Stimulated activated CD4-positive, alpha-beta T cell treated with anti-CD3 and anti-CD28 coated beads, TNF-alpha, amount 100 ng/mL, for 24 hours (primary cell): ENCODE measurements around the gene MRM1.

ENCODE experiments used
- DNase-seq, 3 experiments: peaks; one replicate each; pipeline ENCODE4 v3.0.0-alpha.2; 2020; ENCODE audit warnings: low read depth in 3 of 3

MRM1 gene

GRCh38 chr17:36631022-36631421 lies 29.6 kb downstream of the MRM1 start:
- DNase-seq, result no peak

- no peak for DNase-seq
Observed at GRCh38 chr17:36632916-36633771, 31.8 kb downstream of the MRM1 start.

DNA sequence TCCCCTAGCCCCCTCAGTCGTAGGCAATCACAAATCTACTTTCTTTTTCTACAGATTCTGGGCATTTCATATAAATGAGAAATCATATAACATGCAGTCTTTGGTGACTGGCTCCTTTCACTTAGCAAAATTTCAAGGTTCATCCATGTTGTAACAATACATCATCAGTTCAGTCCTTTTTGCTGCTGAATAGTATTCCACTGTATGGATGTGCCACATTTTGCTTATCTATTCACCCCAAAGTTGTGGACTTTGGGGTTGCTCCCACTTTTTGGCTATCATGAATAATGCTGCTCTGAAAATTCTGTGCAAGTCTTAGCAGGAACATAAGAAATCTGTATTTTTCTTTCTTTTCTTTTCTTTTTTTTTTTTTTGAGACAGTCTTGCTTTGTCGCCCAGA lies 39.0 kb downstream of the MRM1 start:
- no peak for DNase-seq

- DNase-seq, result no peak
Observed at GRCh38 chr17:36640836-36641235, 39.5 kb downstream of the MRM1 start.

GRCh38 chr17:36641331-36641876 lies 40.0 kb downstream of the MRM1 start:
- DNase-seq, result no peak

- DNase-seq, result no peak
Observed at GRCh38 chr17:36641877-36642845, 40.8 kb downstream of the MRM1 start.

GRCh38 chr17:36643086-36643685 lies 41.8 kb downstream of the MRM1 start:
- DNase-seq, result no peak

DNA sequence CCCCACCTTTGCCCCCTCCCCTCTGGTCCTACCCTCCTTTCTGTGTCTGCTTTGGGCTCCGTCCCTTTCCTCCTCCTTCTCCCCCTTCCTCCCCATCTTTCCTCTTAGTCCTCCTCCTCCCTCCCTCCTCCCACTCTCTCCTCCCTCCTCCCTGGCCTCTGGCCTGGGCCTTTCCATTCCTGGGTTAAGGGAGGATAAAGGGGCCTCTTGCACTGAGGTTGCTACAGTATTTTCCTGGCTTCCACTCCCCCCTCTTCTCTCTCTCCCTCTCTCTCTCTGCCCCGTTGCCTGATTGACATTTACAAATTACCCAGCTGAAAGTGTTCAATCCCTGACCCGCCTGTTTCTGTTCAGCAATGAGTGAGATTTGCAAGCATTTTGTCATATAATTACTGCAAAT lies 44.0 kb downstream of the MRM1 start:
- DNase-seq, result no peak

DNA sequence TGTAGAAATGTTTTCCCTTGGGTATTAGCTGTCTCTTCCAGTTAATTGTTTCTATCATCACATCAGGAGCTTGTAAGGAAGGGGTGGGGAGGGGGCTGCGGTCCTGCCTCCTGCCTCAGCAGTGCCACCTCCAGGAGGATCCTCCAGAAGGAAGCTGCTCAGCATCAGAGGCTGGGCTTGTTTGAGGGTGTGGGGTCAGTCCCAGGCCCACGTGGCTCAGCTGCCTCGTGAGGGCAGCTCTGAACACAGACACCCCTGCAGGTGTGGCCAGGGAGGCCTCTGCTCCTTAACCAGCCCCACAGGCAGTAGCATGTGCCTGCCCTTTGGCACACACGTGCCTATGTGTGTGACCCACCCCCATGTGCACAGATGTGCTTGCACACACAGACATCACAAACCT lies 46.3 kb downstream of the MRM1 start:
- DNase-seq, result no peak

DNA sequence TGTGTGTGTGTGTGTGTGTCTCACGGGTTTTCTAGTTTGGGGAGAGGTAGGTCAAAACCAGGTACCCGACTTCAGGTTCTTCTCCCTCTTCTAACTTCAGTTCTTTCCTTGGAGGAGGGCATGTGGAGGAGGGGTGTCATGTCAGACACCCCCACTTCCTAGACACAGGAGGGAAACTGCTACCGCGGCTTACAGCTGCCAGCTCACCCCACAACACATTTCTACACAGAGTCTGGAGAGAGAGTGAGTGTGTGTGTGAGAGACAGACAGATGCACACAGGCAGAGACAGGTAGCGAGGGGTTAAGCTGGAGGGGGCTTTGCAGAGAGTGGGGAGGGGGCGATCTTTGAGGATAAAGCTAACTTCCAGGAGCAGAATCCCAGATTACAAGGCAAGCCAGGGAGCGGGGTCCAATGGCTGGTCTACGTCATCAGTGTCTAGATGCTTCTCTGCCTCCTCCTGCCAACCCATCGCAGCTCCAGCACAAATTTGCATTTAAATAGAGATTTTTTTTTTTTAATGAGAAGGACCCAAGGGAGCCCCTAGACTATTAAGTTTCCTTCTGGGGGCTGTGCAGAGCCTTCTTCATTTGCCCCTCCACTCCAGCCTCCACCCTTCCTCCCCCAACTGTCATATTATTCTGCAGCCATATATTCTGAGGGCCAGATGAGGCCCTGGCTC lies 48.9 kb downstream of the MRM1 start:
- DNase-seq, result no peak

DNA sequence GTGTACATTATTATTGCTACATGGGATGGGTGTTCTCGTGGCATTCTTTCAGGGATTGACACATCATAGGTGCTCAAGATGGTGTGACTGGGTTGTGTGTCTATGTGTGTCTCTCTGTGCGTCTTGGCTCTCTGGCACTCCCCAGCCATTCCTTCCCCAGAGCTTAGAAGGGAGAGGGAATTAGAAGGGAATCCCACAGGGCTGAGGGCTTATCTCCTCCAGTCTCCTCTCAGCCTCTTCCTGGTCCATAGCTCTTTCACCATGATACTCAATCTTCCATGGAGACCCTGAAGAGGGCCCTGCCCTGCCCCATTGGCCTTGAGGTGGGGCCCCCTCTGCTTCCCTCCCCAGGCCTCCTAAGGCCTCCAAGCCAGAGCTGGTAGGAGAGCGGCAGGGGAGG lies 52.0 kb downstream of the MRM1 start:
- DNase-seq, result no peak

DNA sequence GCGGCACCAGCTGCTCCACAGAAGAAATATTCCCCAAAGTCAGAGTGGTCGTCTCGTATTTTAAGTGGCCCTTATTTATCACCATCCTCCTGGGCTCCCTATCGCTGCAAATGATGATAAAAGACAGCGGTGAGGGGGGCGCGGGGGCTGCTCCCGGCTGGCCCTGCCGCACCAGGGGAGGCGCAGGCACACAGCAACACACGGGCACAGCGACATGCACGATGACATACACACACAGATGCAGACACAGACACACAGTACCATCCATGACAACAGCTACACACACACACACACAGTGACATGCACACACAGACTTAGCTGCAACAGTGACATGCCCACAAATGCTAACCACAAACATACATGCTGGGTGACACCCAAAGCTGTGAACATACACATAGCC lies 52.5 kb downstream of the MRM1 start:
- no peak for DNase-seq

GRCh38 chr17:36655726-36656125 lies 54.3 kb downstream of the MRM1 start:
- no peak for DNase-seq

DNA sequence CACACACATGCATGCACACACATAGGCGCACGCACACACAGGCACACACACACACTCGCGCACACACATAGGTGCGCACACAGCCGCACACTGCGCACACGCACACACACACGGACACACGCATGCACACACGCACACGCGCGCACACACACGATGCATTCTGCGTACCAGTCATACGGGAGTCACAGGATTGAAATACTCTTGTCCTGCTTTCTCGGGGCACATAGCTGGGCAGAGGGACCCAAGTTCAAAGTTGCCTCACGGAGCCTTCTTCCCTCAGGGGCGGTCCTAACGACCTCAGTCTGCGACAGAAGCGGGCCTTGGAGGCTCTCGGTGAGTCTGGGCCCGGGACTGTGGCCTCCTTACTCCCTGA lies 56.0 kb downstream of the MRM1 start:
- DNase-seq, result no peak

GRCh38 chr17:36657763-36658490 lies 56.5 kb downstream of the MRM1 start:
- DNase-seq, result no peak
